Tibial nerve (tissue), 4 donors: ENCODE data around the gene SZRD1. TPM values are rescaled to one million over a fixed set of nuclear protein-coding genes. Genes with fewer than 3 reads are reported as not detected.

ENCODE experiments used
- DNase-seq, 2 donors: peaks; one replicate each; pipeline ENCODE4 v3.0.0-alpha.2; 2019; ENCODE audit warnings: low spot score in 2 of 2
- H3K27ac ChIP-seq, 4 donors: fragments of 200-600 bp; sonication (generic) in 3 of 4; one replicate each; pipeline ENCODE4 v1.5.1; 2017 to 2019; ENCODE audit warnings: mild to moderate bottlenecking in 1 of 4
- H3K27me3 ChIP-seq, 2 donors: fragments of 200-600 bp; sonication (generic) in 1 of 2; one replicate each; pipeline versions ENCODE4 v1.5.1 to v1.6.0; 2017 to 2019
- H3K36me3 ChIP-seq, 3 donors: fragments of 200-600 bp; sonication (generic); one replicate each; pipeline ENCODE4 v1.5.1; 2018 to 2019
- H3K4me1 ChIP-seq, 4 donors: fragments of 200-600 bp; sonication (generic) in 3 of 4; one replicate each; pipeline ENCODE4 v1.5.1; 2017 to 2019
- H3K4me3 ChIP-seq, 4 donors: fragments of 200-600 bp; sonication (generic) in 3 of 4; one replicate each; pipeline ENCODE4 v1.5.1; 2017 to 2019; ENCODE audit warnings: mild to moderate bottlenecking in 1 of 4, moderate library complexity in 1 of 4
- H3K9me3 ChIP-seq, 4 donors: fragments of 200-600 bp; sonication (generic) in 3 of 4; one replicate each; pipeline ENCODE4 v1.5.1; 2017 to 2019
- CTCF ChIP-seq, 5 experiments: fragments of 200-600 bp in 3 of 5; fragments of 450-650 bp in 2 of 5; sonication (generic) in 3 of 5; IDR thresholded peaks; one replicate each; pipeline ENCODE4 v1.5.1; 2016 to 2019; ENCODE audit warnings: antibody characterized with exemption in 5 of 5, mild to moderate bottlenecking in 3 of 5, moderate library complexity in 2 of 5
- EP300 ChIP-seq, 2 donors: sonication (generic); formaldehyde crosslinking; IDR thresholded peaks; one replicate each; pipeline ENCODE4 v1.6.1; 2017; ENCODE audit warnings: antibody characterized with exemption in 2 of 2, mild to moderate bottlenecking in 1 of 2
- POLR2A ChIP-seq, 2 donors: fragments of 450-650 bp; IDR thresholded peaks; one replicate each; pipeline ENCODE4 v1.6.1; 2017; ENCODE audit warnings: antibody characterized with exemption in 2 of 2, mild to moderate bottlenecking in 2 of 2, moderate library complexity in 2 of 2
- WGBS, 2 donors: methylation state at CpG; one replicate each; pipeline ENCODE4 v1.1.5; 2018; 5-methylcytosine and 5-hydroxymethylcytosine counted together
- total RNA-seq, 4 donors: library from RNA; depleted of rRNA; stranded (reverse); fragments of >200 nt; gene quantifications; one replicate each; pipeline ENCODE4 v1.1.0, GENCODE V29; 2016

SZRD1 gene
- total RNA-seq, 4 donors from 2014 or later: 51.1 to 69.0 (median 59.6) TPM

- DNase-seq: no peak
- Histone ChIP-seq H3K27me3 (no peaks in the 10 kb centered on the region), H3K36me3 (no peaks in the 10 kb centered on the region), H3K4me3 (no peak overlapping the region), H3K4me1 (no peaks in the 10 kb centered on the region), H3K27ac (peak overlapping the region in 1 of 4 donors; percentile 2), H3K9me3 (no peaks in the 10 kb centered on the region)
- TF ChIP-seq CTCF (IDR thresholded peaks at IDR 0.05): no peak
- TF ChIP-seq POLR2A (IDR thresholded peaks at IDR 0.05): no peak
- WGBS, 2 donors: 78 to 81% methylated on average over 7 of the region's 7 CpGs
Observed at GRCh38 chr1:16421201-16421600, 54.2 kb downstream of the SZRD1 start.

- Histone ChIP-seq H3K27ac (no peak overlapping the region), H3K27me3 (no peaks in the 10 kb centered on the region), H3K4me3 (no peak overlapping the region), H3K36me3 (no peaks in the 10 kb centered on the region), H3K4me1 (no peaks in the 10 kb centered on the region), H3K9me3 (no peaks in the 10 kb centered on the region)
- no peak for DNase-seq
- TF ChIP-seq CTCF (IDR thresholded peaks at IDR 0.05) (no peak), POLR2A (IDR thresholded peaks at IDR 0.05) (no peak), EP300 (IDR thresholded peaks at IDR 0.05) (no peak)
- WGBS, 2 donors: 89% methylated on average over 7 of the region's 7 CpGs
Observed at GRCh38 chr1:16422041-16422440, 55.0 kb downstream of the SZRD1 start.

- Histone ChIP-seq H3K4me3 (no peak overlapping the region), H3K36me3 (no peaks in the 10 kb centered on the region), H3K9me3 (no peaks in the 10 kb centered on the region), H3K4me1 (no peaks in the 10 kb centered on the region), H3K27me3 (no peaks in the 10 kb centered on the region), H3K27ac (no peak overlapping the region)
- TF ChIP-seq CTCF (IDR thresholded peaks at IDR 0.05): no peak
- no peak for TF ChIP-seq POLR2A (IDR thresholded peaks at IDR 0.05)
- no peak for TF ChIP-seq EP300 (IDR thresholded peaks at IDR 0.05)
- no peak for DNase-seq
- WGBS, 2 donors: 78 to 82% methylated on average over 10 of the region's 10 CpGs
Observed at GRCh38 chr1:16425125-16426025, 58.3 kb downstream of the SZRD1 start.

- no peak for DNase-seq
- Histone ChIP-seq H3K4me3 (no peak overlapping the region), H3K36me3 (no peaks in the 10 kb centered on the region), H3K9me3 (no peaks in the 10 kb centered on the region), H3K27ac (no peak overlapping the region), H3K27me3 (no peaks in the 10 kb centered on the region), H3K4me1 (no peaks in the 10 kb centered on the region)
- TF ChIP-seq CTCF (IDR thresholded peaks at IDR 0.05) (no peak), EP300 (IDR thresholded peaks at IDR 0.05) (no peak), POLR2A (IDR thresholded peaks at IDR 0.05) (no peak)
- WGBS, 2 donors: 69 to 74% methylated on average over 3 of the region's 3 CpGs
Observed at GRCh38 chr1:16430606-16431005, 63.6 kb downstream of the SZRD1 start.

GRCh38 chr1:16433030-16433429 is 66.0 kb downstream of the SZRD1 start:
- no peak for DNase-seq
- Histone ChIP-seq H3K4me1 (no peaks in the 10 kb centered on the region), H3K4me3 (no peak overlapping the region), H3K9me3 (no peaks in the 10 kb centered on the region), H3K36me3 (no peaks in the 10 kb centered on the region), H3K27ac (no peak overlapping the region), H3K27me3 (no peaks in the 10 kb centered on the region)
- TF ChIP-seq EP300 (IDR thresholded peaks at IDR 0.05) (no peak), POLR2A (IDR thresholded peaks at IDR 0.05) (no peak), CTCF (IDR thresholded peaks at IDR 0.05) (no peak)
- WGBS, 2 donors: 41 to 48% methylated on average over 9 of the region's 9 CpGs
